Spinal cord (tissue), 10 donors: ENCODE measurements around the gene SUN1. TPM values are rescaled to one million over a fixed set of nuclear protein-coding genes. Genes with fewer than 3 reads are reported as not detected.
"Not testable (repeated sequence)": the region's sequence is repeated elsewhere in the genome, so short reads cannot be mapped to it uniquely, and the experiment has no call there.

Experiments
- DNase-seq, 6 donors: peaks; one replicate each; pipeline versions ENCODE4 v3.0.0 to v3.0.0-alpha.2; 2013 to 2015; ENCODE audit warnings: low spot score in 6 of 6, low read depth in 4 of 6
- H3K27ac ChIP-seq: one replicate; pipeline ENCODE4 v1.5.1; 2013; ENCODE audit warnings: low read depth, low read length, control low read depth
- H3K27me3 ChIP-seq: one replicate; pipeline ENCODE4 v1.6.1; 2013; ENCODE audit warnings: low read length; ENCODE audit not compliant: control insufficient read depth, insufficient read depth
- H3K36me3 ChIP-seq: one replicate; pipeline ENCODE4 v1.6.1; 2013; ENCODE audit warnings: low read length; ENCODE audit not compliant: control insufficient read depth, insufficient read depth
- H3K4me1 ChIP-seq: one replicate; pipeline ENCODE4 v1.6.1; 2013; ENCODE audit warnings: low read length; ENCODE audit not compliant: control insufficient read depth, insufficient read depth
- H3K4me3 ChIP-seq: one replicate; pipeline ENCODE4 v1.5.1; 2013; ENCODE audit warnings: low read depth, low read length, control low read depth
- H3K9me3 ChIP-seq: one replicate; pipeline ENCODE4 v1.6.1; 2013; ENCODE audit warnings: low read length; ENCODE audit not compliant: control insufficient read depth, insufficient read depth
- WGBS: methylation state at CpG from one replicate; pipeline ENCODE4 v1.1.5; 2013; ENCODE audit warnings: missing lambda C conversion rate; ENCODE audit not compliant: insufficient coverage; 5-methylcytosine and 5-hydroxymethylcytosine counted together
- polyA plus RNA-seq, 2 donors: library from polyadenylated mRNA; unstranded; fragments of 120-200 nt; gene quantifications; one replicate each; pipeline ENCODE4 v1.2.1, GENCODE V29; 2013; ENCODE audit not compliant: insufficient read length in 2 of 2
- total RNA-seq, 2 donors: library from RNA; depleted of rRNA in 1 of 2; stranded (reverse); fragments of 120-200 nt in 1 of 2; fragments of >200 nt in 1 of 2; gene quantifications; one replicate each; pipeline versions ENCODE4 v1.2.3 to v1.2.4, GENCODE V29; 2013 to 2014
- donor health status: healthy.

The SUN1 gene
- total and polyA plus RNA-seq, 4 donors, result 114 to 185 (median 170) TPM

GRCh38 chr7:803243-803635, 29.0 kb upstream of the SUN1 start:
- no peak for DNase-seq
- WGBS, result 81% methylated on average over 4 of the region's 10 CpGs
- Histone ChIP-seq H3K4me3 (no peak overlapping the region), H3K9me3 (no peaks in the 10 kb centered on the region), H3K27me3 (no peaks in the 10 kb centered on the region), H3K27ac (no peak overlapping the region), H3K36me3 (peaks cover 3% of the 10 kb centered on the region), H3K4me1 (peaks cover 10% of the 10 kb centered on the region)

GRCh38 chr7:803796-804195, 28.5 kb upstream of the SUN1 start:
- not testable (repeated sequence) for H3K9me3 ChIP-seq, H3K27ac ChIP-seq, H3K27me3 ChIP-seq, H3K36me3 ChIP-seq, DNase-seq, H3K4me3 ChIP-seq, H3K4me1 ChIP-seq
- 100% methylated on average over 2 of the region's 4 CpGs for WGBS

- WGBS, result 55% methylated on average over 16 of the region's 18 CpGs
- H3K4me3 ChIP-seq, result no peak overlapping the region
- H3K36me3 ChIP-seq, result peaks cover 2% of the 10 kb centered on the region
- DNase-seq, result peak in 1 of 6 donors; percentile 38
- H3K9me3 ChIP-seq, result no peaks in the 10 kb centered on the region
- H3K27me3 ChIP-seq, result no peaks in the 10 kb centered on the region
- peaks cover 10% of the 10 kb centered on the region for H3K4me1 ChIP-seq
- H3K27ac ChIP-seq, result no peak overlapping the region
These were observed 27.0 kb upstream of the SUN1 start for GRCh38 chr7:805261-805660.

GRCh38 chr7:815284-816216, 16.7 kb upstream of the SUN1 start:
- 16% methylated on average over 55 of the region's 56 CpGs for WGBS
- Histone ChIP-seq H3K9me3 (no peaks in the 10 kb centered on the region), H3K4me1 (peaks cover 33% of the 10 kb centered on the region), H3K27me3 (no peaks in the 10 kb centered on the region), H3K4me3 (peak overlapping the region; percentile 56), H3K27ac (peak overlapping the region; percentile 64), H3K36me3 (no peaks in the 10 kb centered on the region)
- peak in 4 of 6 donors; percentile 26 to 90 (median 63) for DNase-seq

GRCh38 chr7:816300-816750, 16.0 kb upstream of the SUN1 start:
- peak overlapping the region; percentile 56 for H3K4me3 ChIP-seq
- WGBS, result 0% methylated on average over 42 of the region's 51 CpGs
- H3K36me3 ChIP-seq, result no peaks in the 10 kb centered on the region
- peak; percentile 88 to 99 (median 96) for DNase-seq
- H3K4me1 ChIP-seq, result peaks cover 33% of the 10 kb centered on the region
- no peaks in the 10 kb centered on the region for H3K27me3 ChIP-seq
- H3K9me3 ChIP-seq, result no peaks in the 10 kb centered on the region
- no peak overlapping the region for H3K27ac ChIP-seq

- H3K4me1 ChIP-seq, result peaks cover 36% of the 10 kb centered on the region
- H3K27me3 ChIP-seq, result no peaks in the 10 kb centered on the region
- no peaks in the 10 kb centered on the region for H3K9me3 ChIP-seq
- under 1% methylated on average over 85 of the region's 88 CpGs for WGBS
- H3K4me3 ChIP-seq, result peak overlapping the region; percentile 72
- no peaks in the 10 kb centered on the region for H3K36me3 ChIP-seq
- peak in 2 of 6 donors; percentile 41 to 47 for DNase-seq
- H3K27ac ChIP-seq, result peak overlapping the region; percentile 15
These were observed 15.3 kb upstream of the SUN1 start for GRCh38 chr7:816751-817671.

- Histone ChIP-seq H3K36me3 (peaks cover 7% of the 10 kb centered on the region), H3K27me3 (no peaks in the 10 kb centered on the region), H3K9me3 (no peaks in the 10 kb centered on the region), H3K4me3 (no peak overlapping the region), H3K27ac (no peak overlapping the region), H3K4me1 (peaks cover 31% of the 10 kb centered on the region)
- DNase-seq, result no peak
- 96% methylated on average over 3 of the region's 8 CpGs for WGBS
These were observed 14.1 kb upstream of the SUN1 start for GRCh38 chr7:818031-818699.

GRCh38 chr7:820341-820740, 11.9 kb upstream of the SUN1 start:
- Histone ChIP-seq H3K27me3 (no peaks in the 10 kb centered on the region), H3K9me3 (no peaks in the 10 kb centered on the region), H3K27ac (no peak overlapping the region), H3K4me1 (peaks cover 24% of the 10 kb centered on the region), H3K4me3 (no peak overlapping the region), H3K36me3 (peaks cover 14% of the 10 kb centered on the region)
- no peak for DNase-seq
- WGBS, result no CpG with 5 or more reads among the region's 1 CpG

- Histone ChIP-seq H3K9me3 (no peaks in the 10 kb centered on the region), H3K27me3 (no peaks in the 10 kb centered on the region), H3K4me1 (peaks cover 26% of the 10 kb centered on the region), H3K4me3 (no peak overlapping the region), H3K27ac (no peak overlapping the region), H3K36me3 (peaks cover 20% of the 10 kb centered on the region)
- no peak for DNase-seq
- WGBS, result 72% methylated on average over 9 of the region's 11 CpGs
These were observed 10.6 kb upstream of the SUN1 start for GRCh38 chr7:821688-822087.
